Hematopoietic multipotent progenitor cell treated with erythropoietin and hydrocortisone succinate and interleukin-3 and kit ligand, for 15 days (in vitro differentiated cells): Measurements from ENCODE around the gene FCSK.
A peak's percentile ranks its signal among the peaks of the same experiment; 100 is the strongest.

Source experiments
- DNase-seq: peaks from one replicate; pipeline ENCODE4 v3.0.0-alpha.2; 2015; ENCODE audit warnings: low spot score

FCSK gene

DNA sequence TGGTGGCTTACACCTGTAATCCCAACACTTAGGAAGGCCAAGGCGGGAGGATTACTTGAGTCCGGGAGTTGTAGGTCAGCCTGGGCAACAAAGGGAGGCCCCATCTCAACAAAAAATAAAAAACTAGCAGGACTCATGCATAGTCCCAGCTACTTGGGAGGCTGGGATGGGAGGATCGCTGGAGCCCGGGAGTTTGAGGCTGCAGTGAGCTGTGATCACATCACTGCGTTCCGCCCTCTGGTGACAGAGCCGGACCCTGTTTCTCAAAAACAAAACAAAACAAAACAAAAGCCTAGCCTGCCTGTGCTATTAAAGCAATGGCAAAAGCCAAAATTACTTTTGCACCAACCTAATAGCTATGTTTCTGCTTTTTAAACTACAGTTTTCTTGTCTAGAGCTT, 1.5 kb downstream of the FCSK start:
- peak; percentile 25 for DNase-seq

DNA sequence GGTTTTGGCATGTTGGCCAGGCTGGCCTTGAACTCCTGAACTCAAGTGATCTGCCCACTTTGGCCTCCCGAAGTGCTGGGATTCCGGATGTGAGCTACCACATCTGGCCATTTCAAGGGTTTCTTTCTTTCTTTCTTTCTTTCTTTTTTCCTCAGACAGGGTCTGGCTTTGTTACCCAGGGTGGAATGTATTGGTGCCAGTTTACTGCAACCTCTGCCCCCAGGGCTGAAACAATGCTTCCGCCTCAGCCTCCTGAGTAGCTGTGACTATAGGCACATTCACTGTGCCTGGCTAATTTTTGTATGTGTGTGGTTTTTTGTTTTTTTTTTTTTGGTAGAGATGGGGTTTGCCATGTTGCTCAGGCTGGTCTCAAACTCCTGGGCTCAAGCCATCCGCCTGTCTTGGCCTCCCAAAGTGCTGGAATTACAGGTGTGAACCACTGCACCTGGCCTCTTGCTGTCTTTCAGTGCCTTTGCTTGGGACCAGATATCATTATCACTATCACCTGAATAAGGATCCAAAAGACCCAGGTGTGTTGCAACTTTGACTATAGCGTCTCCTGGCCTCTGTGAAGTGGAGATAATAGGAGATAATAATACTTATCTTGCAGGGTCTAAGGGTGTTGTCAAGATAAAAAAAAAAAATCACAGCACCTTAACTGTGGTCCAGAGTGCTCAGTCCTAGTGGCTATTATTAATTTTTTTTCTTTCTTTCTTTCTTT, 3.2 kb downstream of the FCSK start:
- no peak for DNase-seq

DNA sequence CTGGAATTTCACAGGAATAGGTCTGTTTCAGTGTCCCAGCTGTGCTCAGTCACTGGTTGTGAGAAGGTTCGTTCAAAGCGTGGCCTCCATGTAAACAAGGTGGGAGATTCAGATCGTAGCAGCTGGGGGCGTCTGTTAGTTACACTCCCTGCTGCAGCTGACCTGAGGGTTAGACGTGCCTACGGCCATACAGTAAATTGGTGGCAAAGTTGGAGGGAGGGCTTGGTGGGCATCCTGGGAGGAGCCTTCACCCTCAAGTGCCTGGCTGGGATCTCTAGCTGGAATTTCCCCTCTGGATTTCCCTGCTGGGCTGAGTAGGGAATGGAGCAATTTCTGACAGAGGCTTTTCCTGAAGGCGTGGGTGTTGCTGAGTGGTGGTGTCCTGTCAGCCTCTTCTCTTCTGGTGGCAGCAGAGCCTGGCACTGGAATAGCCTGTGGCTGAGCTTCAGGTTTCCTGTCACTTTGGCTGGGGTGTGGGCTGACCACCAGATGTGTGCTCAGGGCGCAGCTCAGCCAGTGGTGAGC, 6.4 kb downstream of the FCSK start:
- no peak for DNase-seq

DNA sequence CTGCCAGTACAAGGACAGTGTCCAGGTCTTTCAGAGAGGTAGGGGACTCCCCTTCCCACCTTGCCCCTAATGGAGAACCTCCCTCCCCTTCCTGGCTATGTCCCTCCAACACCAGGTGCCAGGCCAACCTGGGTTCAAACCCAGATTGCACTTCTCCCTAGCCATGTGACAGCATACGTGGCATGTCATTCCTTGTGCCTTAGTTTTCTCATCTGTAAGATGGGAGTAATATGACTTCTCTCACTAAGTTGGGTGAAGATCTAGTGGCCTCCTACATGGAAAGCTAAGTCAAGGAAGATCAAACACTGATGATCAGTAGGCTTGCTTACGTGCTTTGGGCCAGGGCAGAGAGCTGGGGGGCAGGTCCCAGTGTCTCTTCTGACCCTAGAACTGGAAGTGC, 8.8 kb downstream of the FCSK start:
- DNase-seq: no peak

DNA sequence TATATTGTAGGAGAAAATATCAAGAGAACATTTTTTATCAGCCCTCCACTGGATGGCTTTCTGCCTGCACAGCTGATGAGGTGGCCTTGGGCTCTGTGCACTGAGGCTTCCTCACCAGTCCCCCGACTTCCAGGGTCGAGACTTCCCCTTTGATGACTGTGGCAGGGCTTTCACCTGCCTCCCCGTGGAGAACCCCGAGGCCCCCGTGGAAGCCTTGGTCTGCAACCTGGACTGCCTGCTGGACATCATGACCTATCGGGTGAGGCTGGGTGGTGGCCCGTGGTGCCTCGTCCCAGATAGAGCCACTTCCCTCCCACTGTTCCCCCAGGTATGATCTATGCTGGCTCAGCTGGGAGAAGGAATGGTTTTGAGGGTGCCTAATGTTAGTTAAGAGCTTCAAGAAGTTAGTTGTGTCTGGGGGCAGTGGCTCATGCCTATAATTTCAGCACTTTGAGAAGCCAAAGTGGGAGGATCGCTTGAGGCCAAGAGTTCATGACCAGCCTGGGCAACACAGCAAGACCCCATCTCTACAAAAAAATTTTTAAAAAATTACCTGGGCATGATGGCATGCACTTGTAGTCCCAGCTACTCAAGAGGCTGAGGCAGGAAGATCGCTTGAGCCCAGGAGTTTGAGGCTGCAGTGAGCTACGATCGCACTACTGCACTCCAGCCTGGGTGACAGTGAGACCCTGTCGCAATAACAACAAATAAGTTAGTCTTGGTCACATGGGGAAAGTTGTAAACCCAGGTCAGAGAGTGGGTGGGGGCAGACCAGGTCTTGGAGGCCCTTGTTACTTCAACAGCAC, 11.8 kb downstream of the FCSK start:
- no peak for DNase-seq

DNA sequence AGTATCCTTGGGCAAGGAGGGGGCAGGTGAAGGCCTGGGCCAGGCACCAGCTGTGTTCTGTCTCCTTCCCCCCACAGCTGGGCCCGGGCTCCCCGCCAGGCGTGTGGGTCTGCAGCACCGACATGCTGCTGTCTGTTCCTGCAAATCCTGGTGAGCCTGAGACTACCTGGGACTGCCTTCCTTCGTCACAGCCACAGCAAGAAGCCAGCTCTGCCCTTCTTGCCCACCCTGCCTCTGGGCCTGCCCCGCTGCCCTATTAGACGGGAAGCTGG, 12.3 kb downstream of the FCSK start:
- DNase-seq: no peak

DNA sequence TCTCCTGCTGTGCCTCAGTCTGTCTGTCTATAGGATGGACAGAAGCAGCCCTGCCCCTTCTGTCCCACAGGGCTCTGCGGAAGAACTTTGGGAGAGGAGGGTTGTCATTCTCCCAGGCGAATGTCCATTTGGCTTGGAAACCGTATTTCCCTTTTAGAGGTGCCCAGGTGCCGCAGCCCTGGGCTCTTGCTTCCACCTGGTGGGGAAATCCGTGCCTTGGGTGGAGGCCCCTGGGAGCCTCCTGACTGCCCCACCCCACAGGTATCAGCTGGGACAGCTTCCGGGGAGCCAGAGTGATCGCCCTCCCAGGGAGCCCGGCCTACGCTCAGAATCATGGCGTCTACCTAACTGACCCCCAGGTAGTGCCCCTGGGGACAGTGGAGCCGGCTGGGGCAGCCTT, 12.7 kb downstream of the FCSK start:
- DNase-seq: no peak

DNA sequence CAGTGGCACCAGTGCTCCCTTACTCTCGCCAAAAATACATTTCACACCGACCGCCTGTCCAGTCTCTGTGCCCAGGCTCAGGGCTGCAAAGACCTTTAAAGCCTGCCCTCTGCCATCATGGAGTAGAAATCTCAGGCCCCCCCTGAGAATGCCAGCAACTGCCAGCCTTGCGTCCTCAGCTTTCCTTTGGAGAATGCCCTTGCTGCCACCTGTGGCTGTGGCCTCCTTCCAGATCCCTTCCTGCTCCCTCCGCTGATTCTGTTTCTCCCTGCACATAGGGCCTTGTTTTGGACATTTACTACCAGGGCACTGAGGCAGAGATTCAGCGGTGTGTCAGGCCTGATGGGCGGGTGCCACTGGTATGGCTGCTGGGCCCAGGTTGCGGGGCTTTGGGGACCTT, 13.2 kb downstream of the FCSK start:
- no peak for DNase-seq

DNA sequence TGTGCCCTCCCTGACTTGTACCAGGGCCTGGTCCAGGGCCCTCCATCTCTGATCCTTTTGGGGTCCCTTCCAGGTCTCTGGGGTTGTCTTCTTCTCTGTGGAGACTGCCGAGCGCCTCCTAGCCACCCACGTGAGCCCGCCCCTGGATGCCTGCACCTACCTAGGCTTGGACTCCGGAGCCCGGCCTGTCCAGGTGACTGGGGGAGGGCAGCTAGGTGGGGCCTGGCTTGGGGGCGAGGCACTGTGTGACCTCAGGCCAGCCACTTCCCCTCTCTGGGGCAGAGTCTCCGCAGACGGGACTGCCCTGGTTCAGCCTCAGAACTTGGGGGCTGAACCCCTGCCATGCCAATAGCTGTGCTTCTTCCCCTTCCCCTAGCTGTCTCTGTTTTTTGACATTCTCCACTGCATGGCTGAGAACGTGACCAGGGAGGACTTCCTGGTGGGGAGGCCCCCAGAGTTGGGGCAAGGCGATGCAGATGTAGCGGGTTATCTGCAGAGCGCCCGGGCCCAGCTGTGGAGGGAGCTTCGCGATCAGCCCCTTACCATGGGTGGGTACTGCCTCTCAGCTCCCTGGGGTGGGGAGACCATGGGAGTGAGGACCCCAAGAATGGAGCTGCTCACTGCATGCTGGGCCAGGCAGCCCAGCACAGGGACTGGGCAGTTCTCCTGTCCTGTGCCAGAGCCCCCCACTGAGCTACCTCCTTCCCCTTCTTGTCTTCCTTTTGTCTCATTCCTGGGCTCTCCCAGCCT, 14.6 kb downstream of the FCSK start:
- DNase-seq: no peak

DNA sequence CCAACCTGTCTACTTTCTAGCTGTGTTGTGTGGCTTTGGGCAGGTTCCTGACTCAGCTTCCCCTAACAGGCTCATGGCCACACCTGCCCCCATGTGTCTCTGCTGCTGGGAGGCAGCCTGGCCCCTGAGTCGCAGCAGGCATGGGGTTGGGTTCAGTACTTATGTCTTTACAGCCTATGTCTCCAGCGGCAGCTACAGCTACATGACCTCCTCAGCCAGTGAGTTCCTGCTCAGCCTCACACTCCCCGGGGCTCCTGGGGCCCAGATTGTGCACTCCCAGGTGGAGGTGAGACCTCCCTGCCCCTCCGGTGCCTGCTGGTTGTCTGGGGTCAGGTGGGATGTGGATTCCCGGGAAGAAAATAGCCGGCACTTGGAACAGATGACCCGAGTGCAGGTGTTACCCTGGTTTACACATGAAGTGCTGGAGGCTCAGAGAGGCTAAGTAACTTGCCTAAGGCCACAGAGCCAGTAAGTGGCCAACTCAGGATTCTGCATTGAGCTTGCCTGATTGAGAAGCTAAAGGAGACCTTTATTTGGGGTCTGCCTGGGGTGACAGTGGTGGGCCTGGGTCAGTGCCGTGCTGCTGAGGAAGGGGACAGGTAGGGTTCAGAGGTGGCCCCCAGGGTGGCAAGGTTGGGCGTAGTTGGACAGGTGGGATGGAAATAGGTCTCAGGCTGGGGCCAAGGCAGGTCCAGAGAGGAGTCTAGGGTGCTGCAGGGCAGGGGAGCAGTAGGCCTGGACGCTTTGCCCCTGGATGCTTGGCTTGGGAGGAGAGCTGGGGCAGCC, 15.9 kb downstream of the FCSK start:
- DNase-seq: no peak

DNA sequence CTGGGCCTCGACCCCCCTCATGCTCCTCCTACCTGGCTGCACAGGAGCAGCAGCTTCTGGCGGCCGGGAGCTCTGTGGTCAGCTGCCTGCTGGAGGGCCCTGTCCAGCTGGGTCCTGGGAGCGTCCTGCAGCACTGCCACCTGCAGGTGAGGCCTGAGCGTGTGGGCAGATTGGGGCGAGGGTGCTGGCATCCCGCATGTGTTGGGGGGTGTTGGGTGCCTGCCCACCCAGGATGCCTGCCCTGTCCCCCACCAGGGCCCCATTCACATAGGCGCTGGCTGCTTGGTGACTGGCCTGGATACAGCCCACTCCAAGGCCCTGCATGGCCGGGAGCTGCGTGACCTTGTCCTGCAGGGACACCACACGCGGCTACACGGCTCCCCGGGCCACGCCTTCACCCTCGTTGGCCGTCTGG, 16.5 kb downstream of the FCSK start:
- peak; percentile 18 for DNase-seq

DNA sequence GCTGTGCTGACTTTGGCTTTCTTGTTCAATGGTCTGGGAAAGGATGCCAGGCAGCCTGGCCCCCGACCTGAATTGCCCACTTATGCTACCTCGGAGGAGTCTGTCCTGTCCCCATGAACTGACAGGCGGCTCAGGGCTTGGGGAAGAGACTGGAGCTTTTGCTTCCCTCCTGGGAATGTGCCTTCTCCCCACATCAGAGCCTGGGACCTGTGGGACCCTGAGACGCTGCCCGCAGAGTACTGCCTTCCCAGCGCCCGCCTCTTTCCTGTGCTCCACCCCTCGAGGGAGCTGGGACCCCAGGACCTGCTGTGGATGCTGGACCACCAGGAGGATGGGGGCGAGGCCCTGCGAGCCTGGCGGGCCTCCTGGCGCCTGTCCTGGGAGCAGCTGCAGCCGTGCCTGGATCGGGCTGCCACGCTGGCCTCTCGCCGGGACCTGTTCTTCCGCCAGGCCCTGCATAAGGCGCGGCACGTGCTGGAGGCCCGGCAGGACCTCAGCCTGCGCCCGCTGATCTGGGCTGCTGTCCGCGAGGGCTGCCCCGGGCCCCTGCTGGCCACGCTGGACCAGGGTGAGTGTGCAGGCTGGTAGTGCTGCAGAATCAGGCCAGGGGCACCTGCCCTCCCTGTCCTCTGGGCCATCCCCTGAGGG, 18.5 kb downstream of the FCSK start:
- DNase-seq: no peak

DNA sequence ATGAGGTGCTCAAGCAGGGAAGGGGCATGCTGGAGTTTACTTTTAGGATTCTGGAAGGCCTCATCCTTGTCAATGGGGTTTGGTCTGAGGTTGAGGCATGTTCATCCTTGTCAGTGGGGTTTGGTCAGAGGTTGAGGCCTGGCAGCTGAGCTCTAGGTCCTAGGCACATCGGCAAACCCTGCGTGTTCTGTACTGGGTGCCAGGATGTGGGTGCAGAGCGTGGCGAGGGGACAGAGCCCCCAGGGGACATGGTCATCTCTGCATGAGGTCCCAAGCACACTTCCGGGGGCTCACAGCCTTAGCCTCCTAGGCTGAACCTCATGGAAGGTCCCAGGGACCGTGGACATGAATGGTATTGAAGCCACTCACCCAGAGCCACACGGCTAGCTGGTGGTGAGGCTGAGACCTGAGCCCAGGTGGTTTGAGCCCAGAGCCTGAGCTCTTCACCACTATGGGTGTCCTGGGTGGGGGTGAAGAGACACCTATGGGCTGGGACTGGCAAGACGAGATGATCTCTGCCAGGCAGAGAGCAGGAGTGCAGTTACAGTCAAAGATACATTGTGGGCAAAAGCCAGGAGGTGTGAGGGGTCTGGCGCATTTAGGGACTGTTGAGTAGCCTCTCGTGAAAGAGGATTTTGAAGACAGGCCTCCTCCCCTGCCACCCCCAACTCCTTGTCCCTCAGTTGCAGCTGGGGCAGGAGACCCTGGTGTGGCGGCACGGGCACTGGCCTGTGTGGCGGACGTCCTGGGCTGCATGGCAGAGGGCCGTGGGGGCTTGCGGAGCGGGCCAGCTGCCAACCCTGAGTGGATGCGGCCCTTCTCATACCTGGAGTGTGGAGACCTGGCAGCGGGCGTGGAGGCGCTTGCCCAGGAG, 19.3 kb downstream of the FCSK start:
- no peak for DNase-seq

DNA sequence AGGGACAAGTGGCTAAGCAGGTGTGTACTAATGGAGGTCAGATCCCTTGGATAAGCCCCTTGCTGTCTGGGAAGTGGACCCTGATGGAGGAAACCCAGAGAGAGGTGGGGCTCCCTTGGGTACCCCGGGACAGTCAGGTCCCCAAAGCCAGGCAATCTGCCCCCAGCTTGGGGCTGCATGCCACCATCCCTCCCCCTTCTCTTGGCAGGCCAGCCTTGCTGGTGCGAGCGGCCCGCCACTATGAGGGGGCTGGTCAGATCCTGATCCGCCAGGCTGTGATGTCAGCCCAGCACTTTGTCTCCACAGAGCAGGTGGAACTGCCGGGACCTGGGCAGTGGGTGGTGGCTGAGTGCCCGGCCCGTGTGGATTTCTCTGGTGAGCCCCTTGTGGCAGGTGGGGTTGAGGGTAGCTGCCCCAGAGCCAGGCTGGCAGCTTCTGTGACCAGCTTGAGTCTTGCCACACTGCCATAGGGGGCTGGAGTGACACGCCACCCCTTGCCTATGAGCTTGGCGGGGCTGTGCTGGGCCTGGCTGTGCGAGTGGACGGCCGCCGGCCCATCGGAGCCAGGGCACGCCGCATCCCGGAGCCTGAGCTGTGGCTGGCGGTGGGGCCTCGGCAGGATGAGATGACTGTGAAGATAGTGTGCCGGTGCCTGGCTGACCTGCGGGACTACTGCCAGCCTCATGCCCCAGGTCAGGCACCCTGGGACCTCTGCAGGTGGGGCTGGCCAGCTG, 20.1 kb downstream of the FCSK start:
- no peak for DNase-seq

DNA sequence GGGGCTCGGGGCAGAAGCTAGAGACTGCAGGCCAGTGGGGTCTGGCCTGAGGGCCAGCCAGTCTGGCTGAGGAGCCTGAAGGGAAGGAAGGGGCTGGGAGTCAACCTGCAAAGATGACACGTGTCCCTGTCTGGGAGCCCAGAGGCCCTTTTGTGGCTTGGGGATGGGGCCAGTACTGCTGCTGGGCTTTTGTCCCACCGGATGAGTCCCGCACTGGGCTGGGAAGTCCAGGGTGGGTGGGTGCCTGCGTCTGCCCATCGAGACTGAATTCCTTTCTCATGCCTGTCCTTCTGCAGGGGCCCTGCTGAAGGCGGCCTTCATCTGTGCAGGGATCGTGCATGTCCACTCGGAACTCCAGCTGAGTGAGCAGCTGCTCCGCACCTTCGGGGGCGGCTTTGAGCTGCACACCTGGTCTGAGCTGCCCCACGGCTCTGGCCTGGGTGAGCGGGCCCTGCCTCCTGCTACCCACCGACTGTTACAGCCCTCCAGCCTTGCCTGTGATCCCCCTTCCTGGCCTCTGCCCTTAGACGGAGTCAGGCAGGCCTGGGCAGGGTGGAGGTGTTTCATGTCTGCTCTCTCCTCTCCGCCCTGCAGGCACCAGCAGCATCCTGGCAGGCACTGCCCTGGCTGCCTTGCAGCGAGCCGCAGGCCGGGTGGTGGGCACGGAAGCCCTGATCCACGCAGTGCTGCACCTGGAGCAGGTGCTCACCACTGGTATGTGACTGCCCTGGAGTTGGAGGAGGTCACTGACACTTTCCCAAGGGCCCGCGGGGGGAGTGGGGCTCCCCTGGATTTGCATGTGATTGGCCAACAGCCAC, 20.9 kb downstream of the FCSK start:
- DNase-seq: no peak

DNA sequence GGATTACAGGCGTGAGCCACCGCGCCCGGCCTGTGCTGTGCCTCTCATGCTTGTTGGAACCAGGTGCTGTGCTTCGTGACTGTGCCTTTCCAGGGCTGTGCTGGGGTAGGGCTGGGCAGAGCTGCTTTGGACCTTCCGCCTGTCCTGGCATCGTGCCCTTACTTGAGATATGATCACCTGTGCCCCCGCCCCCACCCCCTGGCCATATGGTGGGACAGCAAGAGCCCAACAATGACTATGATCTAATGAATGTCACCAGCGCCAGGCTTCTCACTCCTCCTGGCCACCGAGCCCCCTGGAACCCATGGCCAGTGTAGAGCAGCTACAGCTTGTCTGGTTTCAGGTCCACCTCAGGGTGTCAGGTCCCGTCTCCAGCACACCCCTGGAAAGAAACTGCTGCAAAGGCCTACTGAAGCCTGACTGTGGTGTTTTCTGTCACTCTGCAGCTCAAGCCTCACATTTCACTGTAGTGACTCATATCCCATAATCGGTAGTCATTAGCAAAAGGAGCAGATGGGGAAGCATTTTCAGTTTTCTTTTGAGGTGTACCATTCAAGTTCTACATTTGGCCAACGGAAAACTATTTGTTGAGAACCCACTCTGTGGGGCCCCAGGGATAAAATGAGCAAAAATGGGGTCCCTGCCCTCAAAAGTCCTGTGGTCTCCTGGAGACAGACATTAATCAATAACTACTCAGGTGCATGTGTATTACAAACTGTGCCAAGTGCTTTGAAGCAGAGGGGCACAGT, 22.1 kb downstream of the FCSK start:
- DNase-seq: no peak

DNA sequence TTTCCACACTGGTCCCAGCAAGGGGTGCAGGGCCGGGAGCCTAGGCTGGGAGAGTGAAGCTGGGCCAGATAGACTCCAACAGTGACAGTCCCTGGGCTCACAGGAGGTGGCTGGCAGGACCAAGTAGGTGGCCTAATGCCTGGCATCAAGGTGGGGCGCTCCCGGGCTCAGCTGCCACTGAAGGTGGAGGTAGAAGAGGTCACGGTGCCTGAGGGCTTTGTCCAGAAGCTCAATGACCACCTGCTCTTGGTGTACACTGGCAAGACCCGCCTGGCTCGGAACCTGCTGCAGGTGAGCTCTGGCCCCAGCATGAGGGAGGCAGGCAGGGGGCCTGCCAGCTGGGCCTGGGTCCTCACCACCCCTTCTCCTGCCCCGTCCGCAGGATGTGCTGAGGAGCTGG, 23.8 kb downstream of the FCSK start:
- DNase-seq: no peak

DNA sequence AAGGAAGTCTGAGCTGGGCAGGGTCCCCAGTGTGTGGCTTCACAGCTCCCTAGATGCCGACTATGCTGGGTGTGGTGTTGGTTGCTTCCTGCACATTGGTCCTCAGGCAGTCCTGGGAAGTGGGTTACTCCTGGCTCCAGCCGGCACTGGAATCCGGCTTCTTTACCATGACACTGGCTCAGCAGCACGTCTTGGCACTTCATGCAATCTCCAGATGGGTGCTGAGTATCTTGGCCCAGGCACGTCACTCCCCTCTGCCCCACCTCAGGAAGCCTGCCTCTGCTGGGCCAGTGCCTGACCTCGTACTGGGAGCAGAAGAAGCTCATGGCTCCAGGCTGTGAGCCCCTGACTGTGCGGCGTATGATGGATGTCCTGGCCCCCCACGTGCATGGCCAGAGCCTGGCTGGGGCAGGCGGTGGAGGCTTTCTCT, 24.5 kb downstream of the FCSK start:
- DNase-seq: no peak
